SK-N-SH (cell line): ENCODE data around the gene SELE. TPM values are rescaled to one million over a fixed set of nuclear protein-coding genes. Genes with fewer than 3 reads are reported as not detected.

Experiments used
- CTCF ChIA-PET: fragments of 300-600, 350-600 bp; formaldehyde crosslinking; extraction: SDS; loops from one replicate; lab custom pipeline; 2021; lab: Yijun Ruan, JAX
- POLR2A ChIA-PET: fragments of 350-600 bp; sonication (Branson Sonifier 250); formaldehyde crosslinking; extraction: SDS; loops from one replicate; lab custom pipeline; 2020; ENCODE audit warnings: antibody characterized with exemption, inconsistent platforms; lab: Yijun Ruan, JAX
- DNase-seq: peaks from one replicate; pipeline ENCODE4 v3.0.0; 2012
- H2AFZ ChIP-seq: fragments of 200-600 bp; sonication (generic); 2 replicates; pipeline ENCODE4 v1.8.1; 2016; ENCODE audit warnings: antibody characterized with exemption, mild to moderate bottlenecking, low read depth
- H3F3A ChIP-seq: fragments of 200-600 bp; sonication (generic); replicated peaks from 2 replicates; pipeline ENCODE3; 2016; ENCODE audit warnings: antibody characterized with exemption, mild to moderate bottlenecking; ENCODE audit not compliant: insufficient read depth
- H3K27ac ChIP-seq, 2 experiments: fragments of 200-500 bp in 1 of 2; fragments of 200-600 bp in 1 of 2; sonication (Bioruptor generic) in 1 of 2; sonication (generic), shearing (Covaris generic) in 1 of 2; 2 replicates each; pipeline versions ENCODE4 v1.5.1 to v1.6.1; 2014 to 2016; ENCODE audit warnings: low read depth in 2 of 2, inconsistent platforms in 1 of 2, low read length in 1 of 2, mild to moderate bottlenecking in 1 of 2, mixed read lengths in 1 of 2
- H3K27me3 ChIP-seq: fragments of 200-600 bp; sonication (generic), shearing (Covaris generic); 2 replicates; pipeline ENCODE4 v1.6.1; 2016; ENCODE audit warnings: mixed run types; ENCODE audit not compliant: insufficient read depth
- H3K36me3 ChIP-seq, 2 experiments: fragments of 200-500 bp in 1 of 2; fragments of 200-600 bp in 1 of 2; sonication (Bioruptor generic) in 1 of 2; sonication (generic) in 1 of 2; replicated peaks in 1 of 2; 2 replicates each; pipeline versions ENCODE3 to v1.5.1; 2014 to 2016; ENCODE audit warnings: low read length in 1 of 2, mild to moderate bottlenecking in 1 of 2; ENCODE audit not compliant: insufficient read depth in 2 of 2, control insufficient read depth in 1 of 2
- H3K4me1 ChIP-seq, 2 experiments: fragments of 200-500 bp in 1 of 2; fragments of 200-600 bp in 1 of 2; sonication (Bioruptor generic) in 1 of 2; sonication (generic), shearing (Covaris generic) in 1 of 2; 2 replicates each; pipeline versions ENCODE4 v1.5.1 to v1.6.1; 2014 to 2016; ENCODE audit warnings: low read depth in 1 of 2, low read length in 1 of 2, mixed run types in 1 of 2; ENCODE audit not compliant: insufficient read depth in 2 of 2, control insufficient read depth in 1 of 2
- H3K4me2 ChIP-seq: fragments of 200-600 bp; sonication (generic), shearing (Covaris generic); 2 replicates; pipeline ENCODE4 v1.6.1; 2017; ENCODE audit warnings: mixed run types
- H3K4me3 ChIP-seq, 2 experiments: fragments of 200-500 bp in 1 of 2; fragments of 200-600 bp in 1 of 2; sonication (Bioruptor generic) in 1 of 2; sonication (generic), shearing (Covaris generic) in 1 of 2; 2 replicates each; pipeline versions ENCODE4 v1.5.1 to v1.8.1; 2014 to 2016; ENCODE audit warnings: low read depth in 2 of 2, inconsistent platforms in 1 of 2, low read length in 1 of 2, mild to moderate bottlenecking in 1 of 2, mixed read lengths in 1 of 2, moderate library complexity in 1 of 2
- H3K79me2 ChIP-seq: fragments of 200-600 bp; sonication (generic); 2 replicates; pipeline ENCODE4 v1.8.1; 2017; ENCODE audit warnings: mild to moderate bottlenecking; ENCODE audit not compliant: insufficient read depth
- H3K9ac ChIP-seq: fragments of 200-600 bp; sonication (generic); 2 replicates; pipeline ENCODE4 v1.6.1; 2017; ENCODE audit warnings: mixed run types
- H3K9me2 ChIP-seq: fragments of 200-600 bp; sonication (generic); 2 replicates; pipeline ENCODE4 v1.6.1; 2017; ENCODE audit warnings: mixed run types
- H3K9me3 ChIP-seq: fragments of 200-600 bp; sonication (generic); 2 replicates; pipeline ENCODE4 v1.6.1; 2017; ENCODE audit warnings: mixed run types, mild to moderate bottlenecking, moderate library complexity
- H4K20me1 ChIP-seq: fragments of 200-600 bp; sonication (generic); 2 replicates; pipeline ENCODE4 v1.6.1; 2017; ENCODE audit warnings: mild to moderate bottlenecking, mixed run types; ENCODE audit not compliant: insufficient read depth
- EP300 ChIP-seq, 2 experiments: IDR thresholded peaks; 2 replicates each; pipeline versions ENCODE4 v1.4.0 to v1.6.1; 2012; ENCODE audit warnings: borderline replicate concordance in 1 of 2, low read depth in 1 of 2, low read length in 1 of 2
- FOSL2 ChIP-seq: IDR thresholded peaks from 2 replicates; pipeline ENCODE4 v1.4.0; 2012; ENCODE audit warnings: low read depth, mild to moderate bottlenecking, moderate library complexity, borderline replicate concordance
- FOXM1 ChIP-seq: IDR thresholded peaks from 2 replicates; pipeline ENCODE4 v1.4.0; 2012; ENCODE audit warnings: low read depth, mild to moderate bottlenecking
- IRF3 ChIP-seq: fragments of 150-350 bp; IDR thresholded peaks from 2 replicates; pipeline ENCODE4 v1.6.1; 2016; ENCODE audit warnings: mild to moderate bottlenecking, low read depth, low read length
- MEF2A ChIP-seq: IDR thresholded peaks from 2 replicates; pipeline ENCODE4 v1.4.0; 2012; ENCODE audit warnings: low read depth, borderline replicate concordance
- MXI1 ChIP-seq: IDR thresholded peaks from 2 replicates; pipeline ENCODE4 v1.6.1; 2012; ENCODE audit warnings: mild to moderate bottlenecking, low read depth, low read length, improper control_type of control experiment
- POLR2AphosphoS5 ChIP-seq: IDR thresholded peaks from 2 replicates; pipeline ENCODE4 v1.6.1; 2012; ENCODE audit warnings: low read depth, low read length
- RAD21 ChIP-seq: IDR thresholded peaks from 2 replicates; pipeline ENCODE4 v1.6.1; 2012; ENCODE audit warnings: mild to moderate bottlenecking, low read length
- RXRA ChIP-seq: IDR thresholded peaks from 2 replicates; pipeline ENCODE4 v1.4.0; 2012; ENCODE audit warnings: low read depth, mild to moderate bottlenecking, borderline replicate concordance
- TAF1 ChIP-seq: IDR thresholded peaks from 2 replicates; pipeline ENCODE4 v1.6.1; 2012; ENCODE audit warnings: low read depth, mild to moderate bottlenecking, low read length, moderate library complexity, borderline replicate concordance
- USF2 ChIP-seq: fragments of 150-350 bp; IDR thresholded peaks from 2 replicates; pipeline ENCODE4 v1.6.1; 2017; ENCODE audit warnings: antibody characterized with exemption, low read length, low read depth, borderline replicate concordance
- WGBS: methylation state at CpG from one replicate; pipeline ENCODE4 v1.1.6; 2017; ENCODE audit warnings: low lambda C conversion rate; 5-methylcytosine and 5-hydroxymethylcytosine counted together
- polyA plus RNA-seq, 3 experiments: library from polyadenylated mRNA; depleted of rRNA; stranded (reverse); fragments of >200 nt; gene quantifications; 2 replicates each; pipeline ENCODE4 v1.2.3, GENCODE V29; 2012
- TF ChIP-seq, protein P1 (sequence below): IDR thresholded peaks from 2 replicates; pipeline ENCODE4 v1.6.1; 2012; ENCODE audit warnings: mild to moderate bottlenecking, low read depth, low read length, moderate library complexity
- TF ChIP-seq, protein P2 (sequence below): fragments of 200-600 bp; sonication (generic); IDR thresholded peaks from 2 replicates; pipeline ENCODE4 v1.6.1; 2017; ENCODE audit warnings: antibody characterized with exemption, mild to moderate bottlenecking, moderate library complexity

SELE gene
- polyA plus RNA-seq, 1 of the 3 experiments (the other 2 are of a cell fraction) = 0.02 TPM

GRCh38 chr1:169759038-169759437 lies 25.2 kb upstream of the SELE start:
- Histone ChIP-seq H2AFZ (no peak overlapping the region), H3K79me2 (no peaks in the 10 kb centered on the region), H3K9me3 (no peaks in the 10 kb centered on the region), H4K20me1 (no peaks in the 10 kb centered on the region), H3K9ac (no peak overlapping the region), H3K27me3 (no peaks in the 10 kb centered on the region), H3K27ac (no peak overlapping the region), H3F3A (no peaks in the 10 kb centered on the region), H3K4me2 (no peak overlapping the region), H3K4me3 (no peak overlapping the region), H3K4me1 (no peaks in the 10 kb centered on the region), H3K9me2 (no peaks in the 10 kb centered on the region), H3K36me3 (no peaks in the 10 kb centered on the region)
- ChIA-PET CTCF (no interaction called here), POLR2A (no interaction called here)
- no peak for TF ChIP-seq POLR2AphosphoS5
- TF ChIP-seq, protein P1, sequence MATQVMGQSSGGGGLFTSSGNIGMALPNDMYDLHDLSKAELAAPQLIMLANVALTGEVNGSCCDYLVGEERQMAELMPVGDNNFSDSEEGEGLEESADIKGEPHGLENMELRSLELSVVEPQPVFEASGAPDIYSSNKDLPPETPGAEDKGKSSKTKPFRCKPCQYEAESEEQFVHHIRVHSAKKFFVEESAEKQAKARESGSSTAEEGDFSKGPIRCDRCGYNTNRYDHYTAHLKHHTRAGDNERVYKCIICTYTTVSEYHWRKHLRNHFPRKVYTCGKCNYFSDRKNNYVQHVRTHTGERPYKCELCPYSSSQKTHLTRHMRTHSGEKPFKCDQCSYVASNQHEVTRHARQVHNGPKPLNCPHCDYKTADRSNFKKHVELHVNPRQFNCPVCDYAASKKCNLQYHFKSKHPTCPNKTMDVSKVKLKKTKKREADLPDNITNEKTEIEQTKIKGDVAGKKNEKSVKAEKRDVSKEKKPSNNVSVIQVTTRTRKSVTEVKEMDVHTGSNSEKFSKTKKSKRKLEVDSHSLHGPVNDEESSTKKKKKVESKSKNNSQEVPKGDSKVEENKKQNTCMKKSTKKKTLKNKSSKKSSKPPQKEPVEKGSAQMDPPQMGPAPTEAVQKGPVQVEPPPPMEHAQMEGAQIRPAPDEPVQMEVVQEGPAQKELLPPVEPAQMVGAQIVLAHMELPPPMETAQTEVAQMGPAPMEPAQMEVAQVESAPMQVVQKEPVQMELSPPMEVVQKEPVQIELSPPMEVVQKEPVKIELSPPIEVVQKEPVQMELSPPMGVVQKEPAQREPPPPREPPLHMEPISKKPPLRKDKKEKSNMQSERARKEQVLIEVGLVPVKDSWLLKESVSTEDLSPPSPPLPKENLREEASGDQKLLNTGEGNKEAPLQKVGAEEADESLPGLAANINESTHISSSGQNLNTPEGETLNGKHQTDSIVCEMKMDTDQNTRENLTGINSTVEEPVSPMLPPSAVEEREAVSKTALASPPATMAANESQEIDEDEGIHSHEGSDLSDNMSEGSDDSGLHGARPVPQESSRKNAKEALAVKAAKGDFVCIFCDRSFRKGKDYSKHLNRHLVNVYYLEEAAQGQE = no peak
- 63% methylated on average over 3 of the region's 3 CpGs for WGBS
- no peak for DNase-seq

DNA sequence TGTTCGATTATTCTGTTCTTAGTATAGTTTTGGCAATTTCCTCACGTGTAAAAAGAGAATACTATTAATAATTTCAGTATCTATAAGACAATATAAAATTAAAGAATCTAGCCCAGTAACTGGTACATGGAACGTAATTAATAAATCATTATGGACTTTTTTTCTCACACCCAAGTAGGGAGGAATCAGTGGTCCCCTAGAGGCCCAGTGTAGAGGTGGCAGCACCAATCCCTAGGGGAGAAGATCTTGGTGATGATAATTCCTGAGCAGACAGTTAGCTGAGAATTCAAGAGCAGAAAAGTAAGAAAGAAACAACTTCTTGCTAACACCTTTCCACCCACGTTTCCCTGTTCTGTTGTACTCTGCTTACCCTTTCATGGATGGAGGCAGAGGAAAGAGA lies 19.7 kb upstream of the SELE start:
- no peak overlapping the region for H3K27ac ChIP-seq
- H3K9me2 ChIP-seq = no peaks in the 10 kb centered on the region
- H3K27me3 ChIP-seq = no peaks in the 10 kb centered on the region
- H4K20me1 ChIP-seq = no peaks in the 10 kb centered on the region
- H3K36me3 ChIP-seq = no peaks in the 10 kb centered on the region
- no peaks in the 10 kb centered on the region for H3K9me3 ChIP-seq
- WGBS = 35% methylated on average over 4 of the region's 4 CpGs
- ChIA-PET CTCF (no interaction called here), POLR2A (no interaction called here)
- no peak overlapping the region for H3K9ac ChIP-seq
- H3K79me2 ChIP-seq = no peaks in the 10 kb centered on the region
- H2AFZ ChIP-seq = no peak overlapping the region
- H3K4me2 ChIP-seq = no peak overlapping the region
- no peaks in the 10 kb centered on the region for H3K4me1 ChIP-seq
- no peak for DNase-seq
- H3K4me3 ChIP-seq = no peak overlapping the region
- H3F3A ChIP-seq = no peaks in the 10 kb centered on the region
- TF ChIP-seq MXI1 = no peak
- TF ChIP-seq, protein P2, sequence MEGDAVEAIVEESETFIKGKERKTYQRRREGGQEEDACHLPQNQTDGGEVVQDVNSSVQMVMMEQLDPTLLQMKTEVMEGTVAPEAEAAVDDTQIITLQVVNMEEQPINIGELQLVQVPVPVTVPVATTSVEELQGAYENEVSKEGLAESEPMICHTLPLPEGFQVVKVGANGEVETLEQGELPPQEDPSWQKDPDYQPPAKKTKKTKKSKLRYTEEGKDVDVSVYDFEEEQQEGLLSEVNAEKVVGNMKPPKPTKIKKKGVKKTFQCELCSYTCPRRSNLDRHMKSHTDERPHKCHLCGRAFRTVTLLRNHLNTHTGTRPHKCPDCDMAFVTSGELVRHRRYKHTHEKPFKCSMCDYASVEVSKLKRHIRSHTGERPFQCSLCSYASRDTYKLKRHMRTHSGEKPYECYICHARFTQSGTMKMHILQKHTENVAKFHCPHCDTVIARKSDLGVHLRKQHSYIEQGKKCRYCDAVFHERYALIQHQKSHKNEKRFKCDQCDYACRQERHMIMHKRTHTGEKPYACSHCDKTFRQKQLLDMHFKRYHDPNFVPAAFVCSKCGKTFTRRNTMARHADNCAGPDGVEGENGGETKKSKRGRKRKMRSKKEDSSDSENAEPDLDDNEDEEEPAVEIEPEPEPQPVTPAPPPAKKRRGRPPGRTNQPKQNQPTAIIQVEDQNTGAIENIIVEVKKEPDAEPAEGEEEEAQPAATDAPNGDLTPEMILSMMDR = peak; percentile 10; the same call in 1 of the 2 replicates

- POLR2A ChIA-PET = no interaction called here
- 46% methylated on average over 1 of the region's 1 CpG for WGBS
- Histone ChIP-seq H3K9me2 (no peaks in the 10 kb centered on the region), H3K4me2 (no peak overlapping the region), H2AFZ (no peak overlapping the region), H3K36me3 (no peaks in the 10 kb centered on the region), H3K9ac (no peak overlapping the region), H3K79me2 (no peaks in the 10 kb centered on the region), H3F3A (peaks cover 15% of the 10 kb centered on the region), H3K27me3 (no peaks in the 10 kb centered on the region), H3K27ac (no peak overlapping the region), H3K4me1 (peaks cover 0 to 13% of the 10 kb centered on the region in 2 experiments; a peak in 1 of 4 replicates), H3K4me3 (no peak overlapping the region), H3K9me3 (no peaks in the 10 kb centered on the region), H4K20me1 (no peaks in the 10 kb centered on the region)
- no peak for DNase-seq
- CTCF ChIA-PET = interaction anchor here (1.0 kb wide), 1 partner anchor 23 kb away, joined by 3 read pairs; no protein-coding TSS in a partner anchor
- TF ChIP-seq USF2 (no peak), RAD21 (no peak), MEF2A (no peak), EP300 (IDR thresholded peaks at IDR 0.05; ENCODE audit: borderline replicate concordance in 1 of 2, low read depth in 1 of 2, low read length in 1 of 2) (no peak), TAF1 (no peak), IRF3 (no peak), FOXM1 (no peak), RXRA (no peak), FOSL2 (no peak)
Measured at GRCh38 chr1:169750041-169750440, 16.2 kb upstream of the SELE start.
